Endothelial cell of umbilical vein (primary cell): Measurements from ENCODE around the gene SNPH. TPM values are rescaled to one million over a fixed set of nuclear protein-coding genes. Genes with fewer than 3 reads are reported as not detected.

ENCODE experiments used
- BruUV-seq: library from RNA; stranded (reverse); fragments of 400-500 nt; replicated peaks from 2 replicates; lab custom pipeline; 2021; lab: Mats Ljungman, UMichigan
- CTCF ChIA-PET: fragments of 300-600, 350-600 bp; sonication (Branson Sonifier 250); formaldehyde crosslinking; loops from one replicate; lab custom pipeline; 2021; ENCODE audit warnings: antibody characterized with exemption, inconsistent platforms; lab: Charles Lee
- POLR2A ChIA-PET: fragments of 300-600, 350-600 bp; sonication (Branson Sonifier 250); formaldehyde crosslinking; loops from one replicate; lab custom pipeline; 2021; ENCODE audit warnings: antibody characterized with exemption, inconsistent platforms; lab: Charles Lee
- DNase-seq: peaks from one replicate; pipeline ENCODE4 v3.0.0-alpha.2; 2011; ENCODE audit warnings: low read depth, low spot score
- FAIRE-seq: peaks from 2 replicates; lab custom pipeline; 2011; peaks lifted over from hg19 to GRCh38; lab: Jason Lieb, UNC
- H2AFZ ChIP-seq: 2 replicates; pipeline ENCODE4 v1.6.0; 2012; ENCODE audit warnings: low read depth, low read length, control low read depth, inconsistent platforms
- H3K27ac ChIP-seq: 2 replicates; pipeline ENCODE4 v1.5.1; 2011; ENCODE audit warnings: low read depth, mild to moderate bottlenecking, control low read depth, low read length, moderate library complexity; ENCODE audit not compliant: insufficient read depth
- H3K27me3 ChIP-seq, 2 experiments: 2 replicates each; pipeline versions ENCODE4 v1.6.0 to v1.6.1; 2011; ENCODE audit warnings: low read length in 2 of 2, mixed read lengths in 1 of 2; ENCODE audit not compliant: control insufficient read depth in 2 of 2, insufficient read depth in 2 of 2
- H3K36me3 ChIP-seq, 2 experiments: 2 replicates in 1 of 2; 3 replicates in 1 of 2; pipeline ENCODE4 v1.5.1; 2011; ENCODE audit warnings: low read length in 2 of 2, mild to moderate bottlenecking in 1 of 2, moderate library complexity in 1 of 2; ENCODE audit not compliant: control insufficient read depth in 2 of 2, insufficient read depth in 2 of 2; ENCODE audit errors: extremely low read depth in 1 of 2
- H3K4me1 ChIP-seq: 3 replicates; pipeline ENCODE4 v1.5.1; 2011; ENCODE audit warnings: mild to moderate bottlenecking, low read length; ENCODE audit not compliant: control insufficient read depth, insufficient read depth; ENCODE audit errors: extremely low read depth
- H3K4me2 ChIP-seq: 2 replicates; pipeline ENCODE4 v1.6.1; 2011; ENCODE audit warnings: low read length, control low read depth, mixed read lengths; ENCODE audit not compliant: insufficient read depth
- H3K4me3 ChIP-seq, 3 experiments: fragments of 200-600 bp in 1 of 3; sonication (generic), shearing (Covaris generic) in 1 of 3; replicated peaks in 1 of 3; 2 replicates each; pipeline ENCODE4 v1.5.1; 2011 to 2016; ENCODE audit warnings: control low read depth in 3 of 3, low read length in 3 of 3, mild to moderate bottlenecking in 2 of 3, inconsistent platforms in 1 of 3, low read depth in 1 of 3, moderate library complexity in 1 of 3; ENCODE audit not compliant: insufficient read depth in 1 of 3
- H3K79me2 ChIP-seq: 2 replicates; pipeline ENCODE4 v1.6.0; 2012; ENCODE audit warnings: low read length, inconsistent platforms; ENCODE audit not compliant: control insufficient read depth, insufficient read depth
- H3K9ac ChIP-seq: replicated peaks from 2 replicates; pipeline ENCODE3; 2011; ENCODE audit warnings: low read length, control low read depth; ENCODE audit not compliant: insufficient read depth; ENCODE audit errors: extremely low read depth
- H3K9me1 ChIP-seq: replicated peaks from 3 replicates; pipeline ENCODE4 v1.6.0; 2011; ENCODE audit warnings: mild to moderate bottlenecking, low read length; ENCODE audit not compliant: control insufficient read depth, insufficient read depth; ENCODE audit errors: extremely low read depth
- H3K9me3 ChIP-seq: replicated peaks from 2 replicates; pipeline ENCODE4 v1.5.1; 2012; ENCODE audit warnings: low read length, inconsistent platforms; ENCODE audit not compliant: control insufficient read depth, insufficient read depth
- H4K20me1 ChIP-seq: replicated peaks from 2 replicates; pipeline ENCODE3; 2011; ENCODE audit warnings: mild to moderate bottlenecking, low read length; ENCODE audit not compliant: control insufficient read depth, insufficient read depth; ENCODE audit errors: extremely low read depth
- CTCF ChIP-seq, 2 donors: IDR thresholded peaks; 1 replicate in 1 of 2; 2 replicates in 1 of 2; pipeline ENCODE4 v1.5.1; 2011; ENCODE audit warnings: low read length in 2 of 2, mild to moderate bottlenecking in 2 of 2, moderate library complexity in 2 of 2, control low read depth in 1 of 2, inconsistent platforms in 1 of 2, low read depth in 1 of 2; ENCODE audit not compliant: insufficient read depth in 1 of 2; ENCODE audit errors: extremely low read depth in 1 of 2
- EZH2 ChIP-seq: IDR thresholded peaks from 2 replicates; pipeline ENCODE4 v1.6.1; 2012; ENCODE audit warnings: borderline replicate concordance, low read depth, mild to moderate bottlenecking, moderate library complexity, low read length, inconsistent platforms; ENCODE audit not compliant: severe bottlenecking
- FOS ChIP-seq: IDR thresholded peaks from 2 replicates; pipeline ENCODE4 v1.6.1; 2011; ENCODE audit warnings: mild to moderate bottlenecking, low read length, moderate library complexity, borderline replicate concordance; ENCODE audit not compliant: insufficient read depth
- MYC ChIP-seq: IDR thresholded peaks from one replicate; pipeline ENCODE4 v1.6.1; 2011; ENCODE audit warnings: mild to moderate bottlenecking, low read depth, low read length
- POLR2AphosphoS5 ChIP-seq: IDR thresholded peaks from 2 replicates; pipeline ENCODE4 v1.6.1; 2012; ENCODE audit warnings: low read depth, mild to moderate bottlenecking, control low read depth, low read length, moderate library complexity; ENCODE audit not compliant: insufficient read depth
- dilution Hi-C: fragments of 300-500 bp; cut with MboI; formaldehyde crosslinking; loops from one replicate; pipeline ENCODE4 v1.15.0; 2019; ENCODE audit warnings: low sequenced_read_pairs; ENCODE audit not compliant: extremely low pct_ligation_motif_present
- intact Hi-C: fragments of 100-400 bp; cut with micrococcal nuclease; formaldehyde crosslinking; loops from one replicate; pipeline ENCODE4 v1.10.0; 2022
- polyA plus RNA-seq, 4 experiments: library from polyadenylated mRNA; depleted of rRNA in 3 of 4; stranded (reverse) in 3 of 4; unstranded in 1 of 4; fragments of >200 nt; gene quantifications; 2 replicates each; pipeline versions ENCODE4 v1.2.1 to v1.2.3, GENCODE V29; 2011 to 2012; ENCODE audit warnings: missing spikeins in 1 of 4
- total RNA-seq: library from RNA; stranded (reverse); gene quantifications from 2 replicates; pipeline ENCODE4 v1.2.3, GENCODE V29; 2021

Gene SNPH
- total and polyA plus RNA-seq, 2 donors (not counting 3 experiments of a cell fraction or from before 2014, with no cell fraction given) = 2.3 to 5.5 TPM

- ChIA-PET CTCF (no interaction called here), POLR2A (no interaction called here)
- Histone ChIP-seq H3K4me1 (peaks cover 57% of the 10 kb centered on the region), H3K36me3 (no peaks in the 10 kb centered on the region), H4K20me1 (no peaks in the 10 kb centered on the region), H3K27me3 (no peaks in the 10 kb centered on the region), H3K27ac (no peak overlapping the region), H3K79me2 (peaks cover 11% of the 10 kb centered on the region), H3K4me2 (no peak overlapping the region), H3K9ac (no peak overlapping the region), H2AFZ (no peak overlapping the region), H3K9me1 (no peaks in the 10 kb centered on the region), H3K9me3 (no peaks in the 10 kb centered on the region), H3K4me3 (no peak overlapping the region)
- TF ChIP-seq POLR2AphosphoS5 (no peak), FOS (no peak), EZH2 (no peak), MYC (no peak), CTCF (IDR thresholded peaks at IDR 0.05; ENCODE audit: extremely low read depth in 1 of 2, insufficient read depth in 1 of 2, low read depth in 1 of 2, low read length in 2 of 2) (no peak)
- dilution Hi-C loops = no loop called here
- intact Hi-C loops = no loop called here
- BruUV-seq = no TSS peak
- DNase-seq (no peak), FAIRE-seq (peak; percentile 75)
These were observed 68.7 kb downstream of the SNPH start for GRCh38 chr20:1334761-1335160.
